OCI-LY1 (cell line): ENCODE measurements around the gene ADAMTSL3.

Source experiments
- H2AFZ ChIP-seq: fragments of 200-600 bp; sonication (generic), shearing (Covaris generic); 2 replicates; pipeline ENCODE4 v1.6.0; 2014; ENCODE audit warnings: antibody characterized with exemption, mild to moderate bottlenecking, low read length
- H3F3A ChIP-seq: fragments of 200-600 bp; sonication (generic), shearing (Covaris generic); 2 replicates; pipeline ENCODE4 v1.6.0; 2014; ENCODE audit warnings: mild to moderate bottlenecking, antibody characterized with exemption, low read length, moderate library complexity; ENCODE audit not compliant: insufficient read depth
- H3K27ac ChIP-seq: fragments of 200-600 bp; sonication (generic); 2 replicates; pipeline ENCODE4 v1.5.1; 2014; ENCODE audit warnings: low read length, mixed run types, mild to moderate bottlenecking, low read depth; ENCODE audit not compliant: poor library complexity, severe bottlenecking
- H3K27me3 ChIP-seq: fragments of 200-600 bp; sonication (generic); 2 replicates; pipeline ENCODE4 v1.6.0; 2014; ENCODE audit warnings: antibody characterized with exemption, mild to moderate bottlenecking, low read length, moderate library complexity; ENCODE audit not compliant: insufficient read depth
- H3K36me3 ChIP-seq: fragments of 200-600 bp; sonication (generic); 2 replicates; pipeline ENCODE4 v1.6.1; 2014; ENCODE audit warnings: mild to moderate bottlenecking, antibody characterized with exemption, low read length, moderate library complexity, mixed read lengths; ENCODE audit not compliant: insufficient read depth
- H3K4me1 ChIP-seq: fragments of 200-600 bp; sonication (generic); 2 replicates; pipeline ENCODE4 v1.5.1; 2014; ENCODE audit warnings: mild to moderate bottlenecking, low read length, moderate library complexity; ENCODE audit not compliant: insufficient read depth, severe bottlenecking
- H3K4me2 ChIP-seq: fragments of 200-600 bp; sonication (generic), shearing (Covaris generic); 2 replicates; pipeline ENCODE4 v1.6.1; 2014; ENCODE audit warnings: low read length
- H3K4me3 ChIP-seq: fragments of 200-600 bp; sonication (generic); 2 replicates; pipeline ENCODE4 v1.5.1; 2014; ENCODE audit warnings: low read length, low read depth, mild to moderate bottlenecking, mixed read lengths; ENCODE audit not compliant: poor library complexity, severe bottlenecking
- H3K79me2 ChIP-seq: fragments of 200-600 bp; shearing (Covaris generic); 2 replicates; pipeline ENCODE4 v1.6.1; 2016; ENCODE audit warnings: mixed run types, low read length, mixed read lengths; ENCODE audit not compliant: insufficient read depth
- H3K9ac ChIP-seq: fragments of 200-600 bp; sonication (generic), shearing (Covaris generic); 2 replicates; pipeline ENCODE4 v1.6.1; 2014; ENCODE audit warnings: mild to moderate bottlenecking, low read length, mixed read lengths
- H3K9me2 ChIP-seq: fragments of 200-600 bp; sonication (generic), shearing (Covaris generic); 2 replicates; pipeline ENCODE4 v1.6.1; 2014; ENCODE audit warnings: low read depth, mild to moderate bottlenecking, low read length, mixed read lengths
- H3K9me3 ChIP-seq: fragments of 200-600 bp; shearing (Covaris generic); 2 replicates; pipeline ENCODE4 v1.6.1; 2014; ENCODE audit warnings: low read length, mixed read lengths
- H4K20me1 ChIP-seq: fragments of 200-600 bp; sonication (generic), shearing (Covaris generic); 2 replicates; pipeline ENCODE4 v1.6.0; 2016; ENCODE audit warnings: mild to moderate bottlenecking, low read length; ENCODE audit not compliant: insufficient read depth
- EZH2 ChIP-seq: fragments of 200-600 bp; sonication (generic), shearing (Covaris generic); IDR thresholded peaks from 2 replicates; pipeline ENCODE4 v1.8.0; 2017; ENCODE audit warnings: borderline replicate concordance, mixed run types, mild to moderate bottlenecking, antibody characterized with exemption, low read length, moderate library complexity, mixed read lengths
- TF ChIP-seq, protein P1 (sequence below): fragments of 200-600 bp; sonication (generic), shearing (Covaris generic); IDR thresholded peaks from 2 replicates; pipeline ENCODE4 v1.5.1; 2017; ENCODE audit warnings: mild to moderate bottlenecking, antibody characterized with exemption, low read length, moderate library complexity, mixed read lengths

Gene ADAMTSL3

DNA sequence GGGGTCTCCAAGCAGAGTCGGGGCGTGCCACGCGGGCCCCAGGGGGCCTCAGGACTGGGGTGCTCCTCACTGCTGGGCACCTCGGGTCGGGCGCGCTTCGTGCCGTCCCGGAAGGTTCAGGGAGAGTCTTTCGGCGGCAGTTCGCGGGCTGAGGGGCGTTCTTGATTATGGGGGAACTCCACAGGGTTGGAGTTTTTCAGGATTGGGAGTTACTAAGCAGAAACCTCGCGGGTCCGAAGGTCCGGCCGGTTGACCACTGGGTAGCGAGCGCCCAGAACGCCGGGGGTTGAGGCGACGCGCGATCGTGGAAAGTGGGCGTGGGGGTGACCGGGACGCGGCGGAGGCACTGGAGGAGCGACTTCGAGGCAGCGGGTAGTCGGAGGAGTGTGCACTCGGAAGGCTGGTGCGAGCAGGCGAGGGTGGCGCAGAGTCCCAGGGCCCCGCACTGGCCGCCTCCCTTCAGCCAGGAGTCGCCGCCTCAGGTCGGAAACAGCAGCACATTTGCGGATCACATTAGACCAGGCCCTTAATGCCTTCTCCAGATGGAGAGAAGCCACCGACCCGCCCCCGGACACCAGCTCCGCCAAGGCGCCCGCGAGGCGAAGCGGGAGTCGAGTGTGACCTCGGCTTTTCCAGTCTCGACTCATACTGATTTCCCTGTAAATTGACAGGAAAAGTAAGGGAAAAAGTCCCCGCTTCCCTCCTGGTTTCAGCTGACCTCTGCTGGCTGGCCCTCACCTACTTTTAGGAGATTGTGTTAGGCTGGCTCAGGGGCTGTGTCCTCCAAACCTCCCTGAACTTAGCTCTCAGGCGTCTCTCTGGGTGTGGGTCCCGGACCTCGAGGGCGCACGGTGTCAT is 685 bp downstream of the ADAMTSL3 start:
- H3K4me3 ChIP-seq = no peak overlapping the region
- H3K4me2 ChIP-seq = no peak overlapping the region
- H3F3A ChIP-seq = no peaks in the 10 kb centered on the region
- H3K4me1 ChIP-seq = no peaks in the 10 kb centered on the region
- H3K36me3 ChIP-seq = no peaks in the 10 kb centered on the region
- H3K9me2 ChIP-seq = no peaks in the 10 kb centered on the region
- H3K27ac ChIP-seq = no peak overlapping the region
- H3K27me3 ChIP-seq = no peaks in the 10 kb centered on the region
- no peaks in the 10 kb centered on the region for H4K20me1 ChIP-seq
- TF ChIP-seq, protein P1, sequence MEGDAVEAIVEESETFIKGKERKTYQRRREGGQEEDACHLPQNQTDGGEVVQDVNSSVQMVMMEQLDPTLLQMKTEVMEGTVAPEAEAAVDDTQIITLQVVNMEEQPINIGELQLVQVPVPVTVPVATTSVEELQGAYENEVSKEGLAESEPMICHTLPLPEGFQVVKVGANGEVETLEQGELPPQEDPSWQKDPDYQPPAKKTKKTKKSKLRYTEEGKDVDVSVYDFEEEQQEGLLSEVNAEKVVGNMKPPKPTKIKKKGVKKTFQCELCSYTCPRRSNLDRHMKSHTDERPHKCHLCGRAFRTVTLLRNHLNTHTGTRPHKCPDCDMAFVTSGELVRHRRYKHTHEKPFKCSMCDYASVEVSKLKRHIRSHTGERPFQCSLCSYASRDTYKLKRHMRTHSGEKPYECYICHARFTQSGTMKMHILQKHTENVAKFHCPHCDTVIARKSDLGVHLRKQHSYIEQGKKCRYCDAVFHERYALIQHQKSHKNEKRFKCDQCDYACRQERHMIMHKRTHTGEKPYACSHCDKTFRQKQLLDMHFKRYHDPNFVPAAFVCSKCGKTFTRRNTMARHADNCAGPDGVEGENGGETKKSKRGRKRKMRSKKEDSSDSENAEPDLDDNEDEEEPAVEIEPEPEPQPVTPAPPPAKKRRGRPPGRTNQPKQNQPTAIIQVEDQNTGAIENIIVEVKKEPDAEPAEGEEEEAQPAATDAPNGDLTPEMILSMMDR = no peak
- TF ChIP-seq EZH2 = no peak
- no peaks in the 10 kb centered on the region for H3K79me2 ChIP-seq
- H2AFZ ChIP-seq = no peak overlapping the region
- H3K9me3 ChIP-seq = no peaks in the 10 kb centered on the region
- no peak overlapping the region for H3K9ac ChIP-seq

GRCh38 chr15:83655237-83655616 is 1.3 kb downstream of the ADAMTSL3 start:
- H3K4me3 ChIP-seq = no peak overlapping the region
- H2AFZ ChIP-seq = no peak overlapping the region
- no peaks in the 10 kb centered on the region for H4K20me1 ChIP-seq
- no peak overlapping the region for H3K4me2 ChIP-seq
- H3K4me1 ChIP-seq = no peaks in the 10 kb centered on the region
- H3K27ac ChIP-seq = no peak overlapping the region
- no peaks in the 10 kb centered on the region for H3K9me3 ChIP-seq
- TF ChIP-seq, protein P1 = no peak
- TF ChIP-seq EZH2 = no peak
- H3K79me2 ChIP-seq = no peaks in the 10 kb centered on the region
- H3K36me3 ChIP-seq = no peaks in the 10 kb centered on the region
- H3K27me3 ChIP-seq = no peaks in the 10 kb centered on the region
- no peak overlapping the region for H3K9ac ChIP-seq
- no peaks in the 10 kb centered on the region for H3F3A ChIP-seq
- H3K9me2 ChIP-seq = no peaks in the 10 kb centered on the region

DNA sequence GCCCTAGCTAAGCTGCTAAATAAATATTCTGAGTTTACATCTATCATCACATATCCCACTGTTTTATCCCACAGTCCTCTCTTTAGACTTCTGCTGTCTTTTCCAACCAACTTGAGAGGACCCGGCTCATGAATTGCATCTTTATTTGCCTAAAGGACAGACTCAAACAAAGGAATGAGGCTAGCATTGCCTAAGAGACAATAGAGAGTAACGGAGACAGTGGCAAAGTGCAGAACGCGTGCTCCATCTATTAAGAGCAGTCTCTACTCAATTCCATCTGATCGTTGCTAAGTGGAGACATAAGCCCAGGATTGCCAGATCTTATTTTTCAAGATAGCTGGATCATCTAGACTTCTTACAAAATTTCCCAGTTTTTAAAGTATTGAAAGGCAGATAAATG is 2.3 kb downstream of the ADAMTSL3 start:
- TF ChIP-seq, protein P1 = no peak
- no peak for TF ChIP-seq EZH2
- H3K4me3 ChIP-seq = no peak overlapping the region
- no peaks in the 10 kb centered on the region for H3K4me1 ChIP-seq
- no peak overlapping the region for H3K9ac ChIP-seq
- H2AFZ ChIP-seq = no peak overlapping the region
- no peak overlapping the region for H3K27ac ChIP-seq
- no peak overlapping the region for H3K4me2 ChIP-seq
- H4K20me1 ChIP-seq = no peaks in the 10 kb centered on the region
- H3K9me2 ChIP-seq = no peaks in the 10 kb centered on the region
- no peaks in the 10 kb centered on the region for H3K27me3 ChIP-seq
- no peaks in the 10 kb centered on the region for H3K79me2 ChIP-seq
- no peaks in the 10 kb centered on the region for H3K9me3 ChIP-seq
- H3F3A ChIP-seq = no peaks in the 10 kb centered on the region
- no peaks in the 10 kb centered on the region for H3K36me3 ChIP-seq
